GM12891 (cell line): Measurements from ENCODE around the gene ZBTB46.

Experiments
- POLR2A ChIP-seq: IDR thresholded peaks from 2 replicates; pipeline ENCODE4 v1.6.1; 2011; ENCODE audit warnings: low read depth, low read length, control low read depth
- POLR2AphosphoS5 ChIP-seq: IDR thresholded peaks from 2 replicates; pipeline ENCODE4 v1.6.1; 2011; ENCODE audit warnings: low read depth, low read length, control low read depth

- TF ChIP-seq POLR2AphosphoS5 (no peak), POLR2A (no peak)
Observed at GRCh38 chr20:63749597-63750508, 81.2 kb downstream of the ZBTB46 start.
